ENCODE results near the gene SFXN5. TPM values are rescaled to one million over a fixed set of nuclear protein-coding genes. Genes with fewer than 3 reads are reported as not detected.

SFXN5 gene
- total RNA-seq, 1 donor from 2014 or later = 14.9 TPM

DNA sequence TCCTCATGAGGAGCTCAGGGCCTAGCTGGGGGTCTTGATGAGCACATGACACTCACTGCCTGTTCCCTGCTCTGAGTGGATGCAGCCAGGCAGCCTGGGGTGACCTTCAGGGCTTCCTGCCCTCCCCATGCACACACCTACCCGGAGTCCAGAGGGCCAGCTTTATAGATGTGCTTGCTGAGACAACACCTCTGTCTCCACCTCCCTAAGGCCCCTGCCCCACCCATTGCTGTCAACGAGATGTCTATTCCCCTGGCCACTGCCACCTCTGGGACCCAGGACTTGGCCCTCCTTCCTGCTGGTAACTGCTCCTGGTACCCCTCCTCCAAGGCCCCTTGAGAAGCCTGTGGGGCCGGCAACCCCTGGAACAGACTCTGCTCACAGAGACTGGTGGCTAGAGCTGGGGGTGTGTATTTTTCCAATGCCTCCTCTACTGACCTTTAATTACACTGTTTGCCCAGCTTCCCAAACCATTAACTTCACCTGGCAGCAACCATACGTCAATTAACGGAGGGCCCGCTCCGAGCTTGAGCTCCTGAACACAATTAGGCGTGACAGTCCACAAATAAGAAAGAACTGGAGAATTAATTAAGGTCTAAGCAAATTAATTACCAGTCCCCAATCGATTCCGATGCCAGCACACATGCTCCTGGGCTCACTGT is 87.9 kb downstream of the SFXN5 start:
- DNase-seq (ENCODE audit: low read depth) = no peak

GRCh38 chr2:72982781-72983499 is 88.6 kb downstream of the SFXN5 start:
- H3K9me3 ChIP-seq (ENCODE audit: insufficient read depth, low read depth, low read length) = no peaks in the 10 kb centered on the region
- H4K20me1 ChIP-seq (ENCODE audit: insufficient read depth, low read length) = peaks cover 11% of the 10 kb centered on the region
- Mint-ChIP-seq H3K27ac (ENCODE audit: unreplicated experiment) (no peak overlapping the region), H3K4me3 (ENCODE audit: unreplicated experiment) (no peak overlapping the region), H3K27me3 (ENCODE audit: low read depth, unreplicated experiment) (no peaks in the 10 kb centered on the region), H3K4me1 (ENCODE audit: low read depth, unreplicated experiment) (peaks cover 20% of the 10 kb centered on the region), H3K9me3 (ENCODE audit: unreplicated experiment) (peaks cover 1% of the 10 kb centered on the region), H3K36me3 (ENCODE audit: low read depth, unreplicated experiment) (peaks cover 20% of the 10 kb centered on the region)
- no peaks in the 10 kb centered on the region for H3K36me3 ChIP-seq (ENCODE audit: insufficient read depth, low read length)
- H2AFZ ChIP-seq (ENCODE audit: low read depth, low read length) = no peak overlapping the region
- peaks cover 7% of the 10 kb centered on the region for H3K4me1 ChIP-seq (ENCODE audit: insufficient read depth, low read length)
- H3K79me2 ChIP-seq (ENCODE audit: insufficient read depth, low read length) = no peaks in the 10 kb centered on the region
- DNase-seq (ENCODE audit: low read depth) = no peak
- no peak overlapping the region for H3K27ac ChIP-seq (ENCODE audit: low read depth, low read length)
- H3K9ac ChIP-seq (ENCODE audit: low read length) = no peak overlapping the region
- H3K27me3 ChIP-seq (ENCODE audit: insufficient read depth, low read length) = no peaks in the 10 kb centered on the region
- TF ChIP-seq EZH2 (IDR thresholded peaks at IDR 0.05; ENCODE audit: insufficient read depth, low read length) (no peak), CTCF (IDR thresholded peaks at IDR 0.05; ENCODE audit: insufficient read depth, low read depth, low read length) (no peak)
- no peak overlapping the region for H3K4me3 ChIP-seq (ENCODE audit: insufficient read depth, low read depth, low read length)
- H3K4me2 ChIP-seq (ENCODE audit: low read length) = no peak overlapping the region
- FAIRE-seq = no peak

More for the DNA sequence above, 87.9 kb downstream of the SFXN5 start:
- Mint-ChIP-seq H3K27me3 (ENCODE audit: low read depth, unreplicated experiment) (no peaks in the 10 kb centered on the region), H3K4me1 (ENCODE audit: low read depth, unreplicated experiment) (peaks cover 20% of the 10 kb centered on the region), H3K36me3 (ENCODE audit: low read depth, unreplicated experiment) (peaks cover 20% of the 10 kb centered on the region), H3K4me3 (ENCODE audit: unreplicated experiment) (no peak overlapping the region), H3K9me3 (ENCODE audit: unreplicated experiment) (peaks cover 1% of the 10 kb centered on the region), H3K27ac (ENCODE audit: unreplicated experiment) (no peak overlapping the region)
- Histone ChIP-seq H3K4me2 (ENCODE audit: low read length) (no peak overlapping the region), H3K27me3 (ENCODE audit: insufficient read depth, low read length) (no peaks in the 10 kb centered on the region), H4K20me1 (ENCODE audit: insufficient read depth, low read length) (peaks cover 11% of the 10 kb centered on the region), H3K4me1 (ENCODE audit: insufficient read depth, low read length) (peaks cover 7% of the 10 kb centered on the region), H3K4me3 (ENCODE audit: insufficient read depth, low read depth, low read length) (no peak overlapping the region), H3K9ac (ENCODE audit: low read length) (no peak overlapping the region), H2AFZ (ENCODE audit: low read depth, low read length) (no peak overlapping the region), H3K27ac (ENCODE audit: low read depth, low read length) (no peak overlapping the region), H3K36me3 (ENCODE audit: insufficient read depth, low read length) (no peaks in the 10 kb centered on the region), H3K79me2 (ENCODE audit: insufficient read depth, low read length) (no peaks in the 10 kb centered on the region), H3K9me3 (ENCODE audit: insufficient read depth, low read depth, low read length) (no peaks in the 10 kb centered on the region)
- FAIRE-seq = no peak
- TF ChIP-seq EZH2 (IDR thresholded peaks at IDR 0.05; ENCODE audit: insufficient read depth, low read length) (no peak), CTCF (IDR thresholded peaks at IDR 0.05; ENCODE audit: insufficient read depth, low read depth, low read length) (no peak)

- H4K20me1 ChIP-seq (ENCODE audit: insufficient read depth, low read length) = peaks cover 11% of the 10 kb centered on the region
- H3K27me3 Mint-ChIP-seq (ENCODE audit: low read depth, unreplicated experiment) = no peaks in the 10 kb centered on the region
- H3K4me1 Mint-ChIP-seq (ENCODE audit: low read depth, unreplicated experiment) = peaks cover 20% of the 10 kb centered on the region
- H3K27ac Mint-ChIP-seq (ENCODE audit: unreplicated experiment) = no peak overlapping the region
- no peak for FAIRE-seq
- H3K9me3 ChIP-seq (ENCODE audit: insufficient read depth, low read depth, low read length) = no peaks in the 10 kb centered on the region
- peaks cover 20% of the 10 kb centered on the region for H3K36me3 Mint-ChIP-seq (ENCODE audit: low read depth, unreplicated experiment)
- peaks cover 7% of the 10 kb centered on the region for H3K4me1 ChIP-seq (ENCODE audit: insufficient read depth, low read length)
- H3K4me3 Mint-ChIP-seq (ENCODE audit: unreplicated experiment) = no peak overlapping the region
- H3K27me3 ChIP-seq (ENCODE audit: insufficient read depth, low read length) = no peaks in the 10 kb centered on the region
- no peaks in the 10 kb centered on the region for H3K36me3 ChIP-seq (ENCODE audit: insufficient read depth, low read length)
- H3K27ac ChIP-seq (ENCODE audit: low read depth, low read length) = no peak overlapping the region
- no peak overlapping the region for H2AFZ ChIP-seq (ENCODE audit: low read depth, low read length)
- DNase-seq (ENCODE audit: low read depth) = no peak
- no peak overlapping the region for H3K9ac ChIP-seq (ENCODE audit: low read length)
- H3K79me2 ChIP-seq (ENCODE audit: insufficient read depth, low read length) = no peaks in the 10 kb centered on the region
- peaks cover 1% of the 10 kb centered on the region for H3K9me3 Mint-ChIP-seq (ENCODE audit: unreplicated experiment)
- H3K4me3 ChIP-seq (ENCODE audit: insufficient read depth, low read depth, low read length) = no peak overlapping the region
- TF ChIP-seq EZH2 (IDR thresholded peaks at IDR 0.05; ENCODE audit: insufficient read depth, low read length) (no peak), CTCF (IDR thresholded peaks at IDR 0.05; ENCODE audit: insufficient read depth, low read depth, low read length) (no peak)
- no peak overlapping the region for H3K4me2 ChIP-seq (ENCODE audit: low read length)
Measured at GRCh38 chr2:72982219-72982618, 89.3 kb downstream of the SFXN5 start.
